Measurements from ENCODE around the gene SLX4.

DNA sequence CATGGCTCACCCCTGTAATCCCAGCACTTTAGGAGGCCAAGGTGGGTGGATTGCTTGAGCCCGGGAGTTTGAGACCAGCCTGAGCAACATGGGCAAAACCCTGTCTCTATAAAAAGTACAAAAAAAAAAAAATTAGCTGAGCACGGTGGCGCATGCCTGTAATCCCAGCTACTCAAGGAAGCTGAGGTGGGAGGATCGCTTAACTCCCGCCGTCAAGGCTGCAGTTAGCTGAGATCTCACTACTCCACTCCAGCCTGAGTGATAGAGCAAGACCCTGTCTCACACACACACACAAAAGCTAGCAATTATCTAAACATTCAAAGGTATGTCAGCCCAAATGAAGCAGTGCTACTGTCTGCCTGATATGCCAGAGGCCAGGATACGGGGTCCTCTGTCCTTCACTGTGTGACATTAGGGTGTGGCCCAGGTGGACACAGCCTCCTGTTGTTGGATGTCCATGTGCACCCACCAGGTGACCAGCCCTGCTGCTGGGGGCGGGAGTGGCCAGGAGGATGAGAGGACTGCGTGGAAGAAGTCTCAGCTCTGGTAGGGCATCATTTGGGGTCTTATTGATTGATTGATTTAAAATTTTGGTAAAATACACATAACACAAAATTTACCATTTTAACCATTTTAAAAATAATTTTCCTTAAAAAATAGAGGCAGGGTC is 38.1 kb downstream of the SLX4 start:
- TF ChIP-seq, protein P1, sequence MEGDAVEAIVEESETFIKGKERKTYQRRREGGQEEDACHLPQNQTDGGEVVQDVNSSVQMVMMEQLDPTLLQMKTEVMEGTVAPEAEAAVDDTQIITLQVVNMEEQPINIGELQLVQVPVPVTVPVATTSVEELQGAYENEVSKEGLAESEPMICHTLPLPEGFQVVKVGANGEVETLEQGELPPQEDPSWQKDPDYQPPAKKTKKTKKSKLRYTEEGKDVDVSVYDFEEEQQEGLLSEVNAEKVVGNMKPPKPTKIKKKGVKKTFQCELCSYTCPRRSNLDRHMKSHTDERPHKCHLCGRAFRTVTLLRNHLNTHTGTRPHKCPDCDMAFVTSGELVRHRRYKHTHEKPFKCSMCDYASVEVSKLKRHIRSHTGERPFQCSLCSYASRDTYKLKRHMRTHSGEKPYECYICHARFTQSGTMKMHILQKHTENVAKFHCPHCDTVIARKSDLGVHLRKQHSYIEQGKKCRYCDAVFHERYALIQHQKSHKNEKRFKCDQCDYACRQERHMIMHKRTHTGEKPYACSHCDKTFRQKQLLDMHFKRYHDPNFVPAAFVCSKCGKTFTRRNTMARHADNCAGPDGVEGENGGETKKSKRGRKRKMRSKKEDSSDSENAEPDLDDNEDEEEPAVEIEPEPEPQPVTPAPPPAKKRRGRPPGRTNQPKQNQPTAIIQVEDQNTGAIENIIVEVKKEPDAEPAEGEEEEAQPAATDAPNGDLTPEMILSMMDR (IDR thresholded peaks at IDR 0.05): no peak
- TF ChIP-seq EZH2 (IDR thresholded peaks at IDR 0.05; ENCODE audit: borderline replicate concordance, insufficient read depth, low read depth, low read length, poor library complexity, severe bottlenecking): no peak
